Transverse colon (tissue), 4 donors: ENCODE results near the gene ZNF362. TPM values are rescaled to one million over a fixed set of nuclear protein-coding genes. Genes with fewer than 3 reads are reported as not detected.

ENCODE experiments used
- DNase-seq: peaks from one replicate; pipeline ENCODE4 v3.0.0-alpha.2; 2019
- H3K27ac ChIP-seq, 4 donors: fragments of 200-600 bp; sonication (generic); 2 replicates each; pipeline ENCODE4 v1.5.1; 2016 to 2018; ENCODE audit warnings: inconsistent platforms in 4 of 4
- H3K27me3 ChIP-seq: fragments of 200-600 bp; sonication (generic); 2 replicates; pipeline ENCODE4 v1.5.1; 2017; ENCODE audit warnings: inconsistent platforms
- H3K36me3 ChIP-seq, 4 donors: fragments of 200-600 bp; sonication (generic); 2 replicates each; pipeline ENCODE4 v1.5.1; 2017 to 2019; ENCODE audit warnings: inconsistent platforms in 4 of 4
- H3K4me1 ChIP-seq, 4 donors: fragments of 200-600 bp; sonication (generic); 2 replicates each; pipeline ENCODE4 v1.5.1; 2017 to 2020; ENCODE audit warnings: inconsistent platforms in 4 of 4
- H3K4me3 ChIP-seq, 4 donors: fragments of 200-600 bp; sonication (generic); 1 replicate in 1 of 4; 2 replicates in 3 of 4; pipeline versions ENCODE4 v1.5.1 to v1.6.1; 2017 to 2019; ENCODE audit warnings: inconsistent platforms in 4 of 4
- H3K9me3 ChIP-seq, 2 donors: fragments of 200-600 bp; sonication (generic); 2 replicates each; pipeline ENCODE4 v1.5.1; 2017 to 2019; ENCODE audit warnings: inconsistent platforms in 2 of 2
- EP300 ChIP-seq: sonication (generic); formaldehyde crosslinking; IDR thresholded peaks from one replicate; pipeline ENCODE4 v1.6.1; 2017; ENCODE audit warnings: antibody characterized with exemption, low read depth
- POLR2A ChIP-seq: fragments of 450-650 bp; IDR thresholded peaks from one replicate; pipeline ENCODE4 v1.6.1; 2016; ENCODE audit warnings: antibody characterized with exemption, mild to moderate bottlenecking, moderate library complexity
- POLR2AphosphoS5 ChIP-seq, 3 donors: sonication (generic); formaldehyde crosslinking; IDR thresholded peaks; one replicate each; pipeline ENCODE4 v1.6.1; 2016; ENCODE audit warnings: antibody characterized with exemption in 3 of 3
- WGBS, 2 donors: methylation state at CpG; one replicate each; pipeline ENCODE4 v1.1.5; 2018; ENCODE audit warnings: low coverage in 1 of 2; 5-methylcytosine and 5-hydroxymethylcytosine counted together
- in situ Hi-C, 4 donors: fragments of 200-750 bp; cut with MboI; loops; one replicate each; pipeline versions ENCODE4 v1.15.0 to v1.15.1; 2017; ENCODE audit warnings: low sequenced_read_pairs in 3 of 4, low pct_ligation_motif_present in 1 of 4, low pct_unique_long_range_greater_than_20kb in 1 of 4
- intact Hi-C: fragments of 100-400 bp; cut with DNase I; formaldehyde crosslinking; loops from one replicate; pipeline ENCODE4 v1.15.1; 2023; ENCODE audit warnings: low total_unique reads
- total RNA-seq, 4 donors: library from RNA; depleted of rRNA; stranded (reverse); fragments of >200 nt; gene quantifications; one replicate each; pipeline ENCODE4 v1.1.0, GENCODE V29; 2016
- TF ChIP-seq, protein P1 (sequence below), 5 experiments: fragments of 200-600 bp in 3 of 5; fragments of 450-650 bp in 2 of 5; sonication (generic) in 3 of 5; IDR thresholded peaks; 1 replicate in 2 of 5; 2 replicates in 3 of 5; pipeline ENCODE4 v1.5.1; 2016 to 2017; ENCODE audit warnings: antibody characterized with exemption in 5 of 5, inconsistent platforms in 3 of 5, mild to moderate bottlenecking in 2 of 5, moderate library complexity in 1 of 5

ZNF362 gene
- total RNA-seq, 4 donors from 2014 or later: 7.9 to 121 (median 12.1) TPM

DNA sequence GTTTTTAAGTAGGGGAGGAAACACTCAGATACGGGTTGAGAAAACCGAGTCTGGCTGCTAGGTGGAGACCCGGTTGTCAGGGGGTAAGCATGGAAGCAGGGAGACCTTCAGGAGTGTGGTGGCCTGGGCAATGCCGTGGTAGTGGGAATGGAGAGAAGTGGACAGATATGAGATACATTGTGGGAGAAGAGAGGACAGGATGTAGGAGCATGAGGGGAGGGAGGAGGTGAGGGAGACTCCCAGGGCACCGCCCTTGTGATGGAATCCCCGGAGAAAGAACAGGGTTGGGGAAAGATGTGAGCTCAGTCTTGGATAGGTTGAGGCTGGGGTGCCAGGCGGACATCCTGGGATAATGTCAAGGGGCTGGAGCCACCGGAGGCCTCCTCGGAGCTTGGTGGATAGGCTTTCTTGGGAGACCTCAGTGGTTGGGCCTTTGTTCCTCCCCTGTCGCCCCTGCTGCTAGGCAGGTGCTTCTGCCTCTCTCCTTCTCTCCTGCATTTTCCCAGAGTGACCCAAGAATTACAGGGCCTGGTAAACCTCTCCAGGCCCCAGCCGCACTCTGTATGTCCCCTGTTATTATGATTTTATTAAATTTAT lies 21.3 kb downstream of the ZNF362 start:
- no peaks in the 10 kb centered on the region for H3K9me3 ChIP-seq
- intact Hi-C loops: no loop called here
- no peak overlapping the region for H3K27ac ChIP-seq
- H3K4me1 ChIP-seq: no peaks in the 10 kb centered on the region
- H3K4me3 ChIP-seq: no peak overlapping the region
- 85 to 94% methylated on average over 6 to 11 of the region's 11 CpGs for WGBS, 2 donors
- no peaks in the 10 kb centered on the region for H3K27me3 ChIP-seq
- in situ Hi-C loops: loop anchor here in 1 of 4 donors (25.0 kb wide), 1 partner anchor 185 kb away; the partner anchor contains the start of gene ZSCAN20
- TF ChIP-seq POLR2AphosphoS5 (IDR thresholded peaks at IDR 0.05) (no peak), EP300 (no peak), POLR2A (no peak)
- TF ChIP-seq, protein P1, sequence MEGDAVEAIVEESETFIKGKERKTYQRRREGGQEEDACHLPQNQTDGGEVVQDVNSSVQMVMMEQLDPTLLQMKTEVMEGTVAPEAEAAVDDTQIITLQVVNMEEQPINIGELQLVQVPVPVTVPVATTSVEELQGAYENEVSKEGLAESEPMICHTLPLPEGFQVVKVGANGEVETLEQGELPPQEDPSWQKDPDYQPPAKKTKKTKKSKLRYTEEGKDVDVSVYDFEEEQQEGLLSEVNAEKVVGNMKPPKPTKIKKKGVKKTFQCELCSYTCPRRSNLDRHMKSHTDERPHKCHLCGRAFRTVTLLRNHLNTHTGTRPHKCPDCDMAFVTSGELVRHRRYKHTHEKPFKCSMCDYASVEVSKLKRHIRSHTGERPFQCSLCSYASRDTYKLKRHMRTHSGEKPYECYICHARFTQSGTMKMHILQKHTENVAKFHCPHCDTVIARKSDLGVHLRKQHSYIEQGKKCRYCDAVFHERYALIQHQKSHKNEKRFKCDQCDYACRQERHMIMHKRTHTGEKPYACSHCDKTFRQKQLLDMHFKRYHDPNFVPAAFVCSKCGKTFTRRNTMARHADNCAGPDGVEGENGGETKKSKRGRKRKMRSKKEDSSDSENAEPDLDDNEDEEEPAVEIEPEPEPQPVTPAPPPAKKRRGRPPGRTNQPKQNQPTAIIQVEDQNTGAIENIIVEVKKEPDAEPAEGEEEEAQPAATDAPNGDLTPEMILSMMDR (IDR thresholded peaks at IDR 0.05): no peak
- H3K36me3 ChIP-seq: peaks cover 0 to 12% (median 3%) of the 10 kb centered on the region in 4 donors
- no peak for DNase-seq

DNA sequence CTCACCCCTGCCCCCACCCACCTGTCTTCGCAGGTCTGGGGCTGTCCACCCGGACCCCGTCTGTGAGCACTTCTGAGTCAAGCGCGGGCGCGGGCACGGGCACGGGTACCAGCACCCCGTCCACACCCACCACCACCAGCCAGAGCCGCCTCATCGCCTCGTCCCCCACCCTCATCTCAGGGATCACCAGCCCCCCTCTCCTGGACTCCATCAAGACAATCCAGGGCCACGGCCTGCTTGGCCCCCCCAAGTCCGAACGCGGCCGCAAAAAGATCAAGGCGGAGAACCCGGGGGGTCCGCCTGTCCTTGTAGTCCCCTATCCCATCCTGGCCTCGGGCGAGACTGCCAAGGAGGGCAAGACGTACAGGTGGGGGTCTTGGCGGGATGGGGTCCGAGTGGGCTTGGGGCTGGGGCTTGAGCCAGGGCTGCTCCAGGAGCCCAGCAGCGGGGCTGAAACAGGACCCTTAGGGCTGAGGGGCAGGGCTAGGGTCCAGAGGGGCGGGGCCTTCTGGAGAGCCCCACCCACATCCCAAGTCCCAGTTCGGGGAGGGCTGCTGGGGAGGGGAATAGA lies 23.9 kb downstream of the ZNF362 start:
- no peak for TF ChIP-seq POLR2A
- no peak overlapping the region for H3K4me3 ChIP-seq
- H3K27me3 ChIP-seq: no peaks in the 10 kb centered on the region
- peaks cover 0 to 15% (median 3%) of the 10 kb centered on the region in 4 donors for H3K36me3 ChIP-seq
- intact Hi-C loops: no loop called here
- no peaks in the 10 kb centered on the region for H3K9me3 ChIP-seq
- DNase-seq: no peak
- in situ Hi-C loops: loop anchor here in 1 of 4 donors (25.0 kb wide), 1 partner anchor 182 kb away; the partner anchor contains the start of gene ZSCAN20
- 94% methylated on average over 29 of the region's 29 CpGs; no CpG with 5 or more reads in 1 of the 2 donors for WGBS, 2 donors
- no peak overlapping the region for H3K27ac ChIP-seq
- no peaks in the 10 kb centered on the region for H3K4me1 ChIP-seq

DNA sequence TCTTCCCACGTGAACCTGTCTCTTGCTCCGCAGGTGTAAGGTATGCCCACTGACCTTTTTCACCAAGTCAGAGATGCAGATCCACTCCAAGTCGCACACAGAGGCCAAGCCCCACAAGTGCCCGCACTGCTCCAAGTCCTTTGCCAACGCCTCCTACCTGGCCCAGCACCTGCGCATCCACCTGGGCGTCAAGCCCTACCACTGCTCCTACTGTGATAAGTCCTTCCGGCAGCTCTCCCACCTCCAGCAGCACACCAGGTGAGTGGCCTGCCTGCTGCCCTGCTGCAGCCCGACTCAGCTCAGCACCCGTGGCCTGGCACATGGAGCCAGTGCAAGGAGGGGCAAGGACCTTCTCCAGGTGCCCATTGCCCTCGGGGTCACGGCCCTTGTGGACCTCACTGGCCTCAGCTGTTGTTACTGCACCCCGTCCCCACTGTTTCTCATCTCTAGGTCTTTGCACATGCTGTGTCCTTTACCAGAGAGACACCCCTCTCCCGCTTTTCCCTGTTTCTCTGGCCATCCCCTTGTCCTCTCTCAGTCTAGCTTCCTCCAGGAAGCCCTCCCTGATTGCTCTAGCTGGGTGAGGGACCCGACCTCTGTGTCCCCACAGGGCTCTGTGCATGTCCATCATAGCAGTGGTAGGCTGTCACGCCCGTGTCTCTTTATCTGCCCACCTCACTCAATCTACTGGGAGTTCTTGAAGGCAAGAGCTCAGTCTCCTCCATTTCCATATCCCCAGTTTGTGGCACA lies 25.4 kb downstream of the ZNF362 start:
- no peak overlapping the region for H3K27ac ChIP-seq
- no peaks in the 10 kb centered on the region for H3K9me3 ChIP-seq
- in situ Hi-C loops (loop anchor here in 1 of 4 donors (25.0 kb wide), 1 partner anchor 181 kb away; the partner anchor contains the start of gene ZSCAN20), intact Hi-C loops (no loop called here)
- TF ChIP-seq EP300 (no peak), POLR2A (no peak), POLR2AphosphoS5 (IDR thresholded peaks at IDR 0.05) (no peak)
- TF ChIP-seq, protein P1 (IDR thresholded peaks at IDR 0.05): no peak
- no peak overlapping the region for H3K4me3 ChIP-seq
- peaks cover 0 to 16% (median 3%) of the 10 kb centered on the region in 4 donors for H3K36me3 ChIP-seq
- H3K27me3 ChIP-seq: no peaks in the 10 kb centered on the region
- no peak for DNase-seq
- 95 to 100% methylated on average over 3 to 17 of the region's 17 CpGs for WGBS, 2 donors
- H3K4me1 ChIP-seq: no peaks in the 10 kb centered on the region

DNA sequence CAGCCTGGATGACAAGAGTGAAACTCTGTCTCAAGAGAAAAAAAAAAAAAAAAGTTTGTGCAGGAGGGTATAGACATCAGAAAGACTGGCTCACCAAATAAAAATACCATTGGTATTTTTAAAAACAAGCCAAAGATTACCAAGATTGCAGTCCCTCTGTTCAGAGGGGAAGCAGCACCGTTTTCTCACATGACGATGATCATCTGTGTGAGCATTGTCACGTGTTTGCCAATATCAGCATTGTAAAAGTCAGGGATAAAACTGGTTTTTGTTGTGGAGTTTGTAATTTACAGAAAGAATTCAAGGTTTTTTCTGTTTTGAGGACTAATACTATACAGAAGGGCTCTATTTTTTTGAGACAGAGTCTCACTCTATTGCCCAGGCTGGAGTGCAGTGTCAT lies 26.5 kb downstream of the ZNF362 start:
- H3K27ac ChIP-seq: no peak overlapping the region
- 68 to 84% methylated on average over 3 of the region's 3 CpGs for WGBS, 2 donors
- no peaks in the 10 kb centered on the region for H3K27me3 ChIP-seq
- H3K4me3 ChIP-seq: no peak overlapping the region
- TF ChIP-seq, protein P1 (IDR thresholded peaks at IDR 0.05): no peak
- TF ChIP-seq POLR2AphosphoS5 (IDR thresholded peaks at IDR 0.05) (no peak), POLR2A (no peak), EP300 (no peak)
- peaks cover 0 to 11% (median 3%) of the 10 kb centered on the region in 4 donors for H3K36me3 ChIP-seq
- no peak for DNase-seq
- H3K9me3 ChIP-seq: no peaks in the 10 kb centered on the region
- in situ Hi-C loops (loop anchor here in 1 of 4 donors (25.0 kb wide), 1 partner anchor 180 kb away; the partner anchor contains the start of gene ZSCAN20), intact Hi-C loops (no loop called here)
- H3K4me1 ChIP-seq: no peaks in the 10 kb centered on the region
